Gastroesophageal sphincter (tissue), 4 donors: ENCODE measurements around the gene UNC13D. TPM values are rescaled to one million over a fixed set of nuclear protein-coding genes. Genes with fewer than 3 reads are reported as not detected.

Experiments used
- ATAC-seq: fragments of 150-250 bp; one replicate; pipeline ENCODE4 v1.9.1; 2016; ENCODE audit warnings: mild to moderate bottlenecking, moderate library complexity
- H3K27ac ChIP-seq, 4 donors: fragments of 200-600 bp; sonication (generic) in 3 of 4; 1 replicate in 3 of 4; 2 replicates in 1 of 4; pipeline ENCODE4 v1.5.1; 2016 to 2019
- H3K27me3 ChIP-seq: fragments of 200-600 bp; sonication (generic); one replicate; pipeline ENCODE4 v1.5.1; 2019
- H3K36me3 ChIP-seq, 2 donors: fragments of 200-600 bp; sonication (generic); one replicate each; pipeline ENCODE4 v1.5.1; 2019; ENCODE audit warnings: control low read depth in 1 of 2
- H3K4me1 ChIP-seq, 3 donors: fragments of 200-600 bp; sonication (generic); 1 replicate in 2 of 3; 2 replicates in 1 of 3; pipeline ENCODE4 v1.5.1; 2016 to 2019; ENCODE audit warnings: control low read depth in 2 of 3
- H3K4me3 ChIP-seq, 2 donors: fragments of 200-600 bp; sonication (generic); one replicate each; pipeline ENCODE4 v1.5.1; 2019; ENCODE audit warnings: mild to moderate bottlenecking in 1 of 2, moderate library complexity in 1 of 2
- H3K9me3 ChIP-seq, 3 donors: fragments of 200-600 bp; sonication (generic); one replicate each; pipeline ENCODE4 v1.5.1; 2017 to 2019; ENCODE audit warnings: control low read depth in 2 of 3
- CTCF ChIP-seq, 4 experiments: fragments of 200-600 bp in 2 of 4; fragments of 450-650 bp in 2 of 4; sonication (generic) in 1 of 4; IDR thresholded peaks; one replicate each; pipeline ENCODE4 v1.5.1; 2017 to 2019; ENCODE audit warnings: antibody characterized with exemption in 4 of 4, mild to moderate bottlenecking in 2 of 4, moderate library complexity in 2 of 4
- EP300 ChIP-seq: sonication (generic); formaldehyde crosslinking; IDR thresholded peaks from one replicate; pipeline ENCODE4 v1.6.1; 2017; ENCODE audit warnings: antibody characterized with exemption, mild to moderate bottlenecking
- POLR2A ChIP-seq, 2 donors: fragments of 450-650 bp; IDR thresholded peaks; one replicate each; pipeline ENCODE4 v1.6.1; 2017; ENCODE audit warnings: antibody characterized with exemption in 2 of 2, mild to moderate bottlenecking in 2 of 2, moderate library complexity in 1 of 2
- POLR2AphosphoS5 ChIP-seq: sonication (generic); formaldehyde crosslinking; IDR thresholded peaks from one replicate; pipeline ENCODE4 v1.6.1; 2017; ENCODE audit warnings: antibody characterized with exemption
- WGBS, 2 donors: methylation state at CpG; one replicate each; pipeline ENCODE4 v1.1.5; 2018; ENCODE audit warnings: low coverage in 1 of 2; 5-methylcytosine and 5-hydroxymethylcytosine counted together
- total RNA-seq, 4 donors: library from RNA; depleted of rRNA; stranded (reverse); fragments of >200 nt; gene quantifications; one replicate each; pipeline ENCODE4 v1.1.0, GENCODE V29; 2016

UNC13D gene
- total RNA-seq, 4 donors from 2014 or later = 2.6 to 10.8 (median 5.6) TPM

- Histone ChIP-seq H3K4me3 (no peak overlapping the region), H3K36me3 (peaks cover 0 to 54% of the 10 kb centered on the region in 2 donors), H3K9me3 (no peaks in the 10 kb centered on the region), H3K4me1 (peaks cover 0 to 19% (median 9%) of the 10 kb centered on the region in 3 donors), H3K27me3 (no peaks in the 10 kb centered on the region), H3K27ac (no peak overlapping the region)
- no peak for TF ChIP-seq POLR2A (IDR thresholded peaks at IDR 0.05)
- no peak for TF ChIP-seq CTCF (IDR thresholded peaks at IDR 0.05)
- TF ChIP-seq EP300 = no peak
- TF ChIP-seq POLR2AphosphoS5 = no peak
- ATAC-seq = no peak
- WGBS, 2 donors = 76 to 100% methylated on average over 1 to 7 of the region's 36 CpGs
Measured at GRCh38 chr17:75839942-75840798, 4.0 kb downstream of the UNC13D start.

GRCh38 chr17:75838410-75838809 lies 5.8 kb downstream of the UNC13D start:
- no peak for TF ChIP-seq POLR2A (IDR thresholded peaks at IDR 0.05)
- no peak for TF ChIP-seq EP300
- TF ChIP-seq CTCF (IDR thresholded peaks at IDR 0.05) = no peak
- no peak for TF ChIP-seq POLR2AphosphoS5
- H3K36me3 ChIP-seq = peaks cover 0 to 68% of the 10 kb centered on the region in 2 donors
- peaks cover 0 to 11% (median 0%) of the 10 kb centered on the region in 3 donors for H3K4me1 ChIP-seq
- no peaks in the 10 kb centered on the region for H3K9me3 ChIP-seq
- no peak for ATAC-seq
- no peaks in the 10 kb centered on the region for H3K27me3 ChIP-seq
- no peak overlapping the region for H3K27ac ChIP-seq
- H3K4me3 ChIP-seq = no peak overlapping the region
- WGBS, 2 donors = 87 to 93% methylated on average over 3 to 4 of the region's 15 CpGs

DNA sequence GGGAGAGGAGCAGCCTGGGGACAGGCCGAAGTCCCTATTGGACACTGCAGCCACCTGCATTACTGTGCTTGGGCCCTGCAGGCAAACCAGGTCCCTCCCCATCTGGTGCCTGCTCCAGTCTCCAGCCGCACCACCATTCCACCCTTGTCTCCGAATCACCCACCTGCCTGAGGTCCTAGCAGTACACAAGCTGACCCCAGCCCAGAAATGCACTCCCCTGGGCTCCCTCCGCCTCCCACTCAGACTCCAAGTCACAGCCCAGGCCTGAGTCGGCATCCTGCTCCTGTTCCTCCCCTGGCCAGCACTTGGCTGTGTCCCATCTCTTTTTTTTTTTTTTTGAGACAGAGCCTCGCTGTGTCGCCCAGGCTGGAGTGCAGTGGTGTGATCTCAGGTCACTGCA lies 6.3 kb downstream of the UNC13D start:
- Histone ChIP-seq H3K9me3 (no peaks in the 10 kb centered on the region), H3K4me1 (peaks cover 0 to 13% (median 0%) of the 10 kb centered on the region in 3 donors), H3K4me3 (no peak overlapping the region), H3K27ac (no peak overlapping the region), H3K36me3 (peaks cover 0 to 68% of the 10 kb centered on the region in 2 donors), H3K27me3 (no peaks in the 10 kb centered on the region)
- ATAC-seq = no peak
- WGBS, 2 donors = 66 to 80% methylated on average over 6 to 7 of the region's 7 CpGs
- TF ChIP-seq POLR2A (IDR thresholded peaks at IDR 0.05) (no peak), CTCF (IDR thresholded peaks at IDR 0.05) (no peak), POLR2AphosphoS5 (no peak), EP300 (no peak)

DNA sequence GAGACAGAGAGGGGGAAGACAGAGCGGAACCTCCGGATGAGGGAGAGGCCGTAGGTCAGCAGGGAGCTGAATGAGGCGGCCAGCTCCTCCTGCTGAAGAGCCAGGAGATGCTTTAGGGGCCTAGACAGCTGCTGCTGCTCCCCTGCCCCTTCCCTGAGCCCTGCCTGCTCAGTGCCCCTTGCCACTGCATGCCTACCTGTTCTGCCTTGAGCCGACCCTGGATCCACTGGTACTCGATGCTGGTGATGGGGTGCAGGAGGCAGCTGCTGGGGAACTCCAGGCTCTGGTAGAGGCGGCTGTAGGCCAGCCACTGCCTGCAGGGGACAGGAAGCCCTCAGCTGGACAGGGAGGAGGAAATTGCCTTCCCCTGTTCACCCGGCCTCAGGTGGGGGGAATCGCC lies 7.6 kb downstream of the UNC13D start:
- Histone ChIP-seq H3K27ac (no peak overlapping the region), H3K27me3 (no peaks in the 10 kb centered on the region), H3K9me3 (no peaks in the 10 kb centered on the region), H3K4me3 (no peak overlapping the region), H3K36me3 (peaks cover 0 to 64% of the 10 kb centered on the region in 2 donors), H3K4me1 (peaks cover 0 to 25% (median 0%) of the 10 kb centered on the region in 3 donors)
- ATAC-seq = no peak
- WGBS, 2 donors = no CpG with 5 or more reads among the region's 9 CpGs
- TF ChIP-seq POLR2AphosphoS5 = no peak
- TF ChIP-seq POLR2A (IDR thresholded peaks at IDR 0.05) = no peak
- TF ChIP-seq CTCF (IDR thresholded peaks at IDR 0.05) = no peak

GRCh38 chr17:75835654-75835987 lies 8.6 kb downstream of the UNC13D start:
- Histone ChIP-seq H3K27ac (peak overlapping the region in 1 of 4 donors; percentile 9), H3K36me3 (peaks cover 0 to 71% of the 10 kb centered on the region in 2 donors), H3K27me3 (no peaks in the 10 kb centered on the region), H3K4me1 (peaks cover 0 to 25% (median 0%) of the 10 kb centered on the region in 3 donors), H3K9me3 (no peaks in the 10 kb centered on the region), H3K4me3 (no peak overlapping the region)
- no peak for ATAC-seq
- WGBS, 2 donors = no CpG with 5 or more reads among the region's 9 CpGs
- TF ChIP-seq EP300 (no peak), CTCF (IDR thresholded peaks at IDR 0.05) (no peak), POLR2A (IDR thresholded peaks at IDR 0.05) (no peak), POLR2AphosphoS5 (no peak)
